Endothelial cell of umbilical vein (primary cell): ENCODE measurements around the gene PHLDB2. TPM values are rescaled to one million over a fixed set of nuclear protein-coding genes. Genes with fewer than 3 reads are reported as not detected.

Experiments
- BruUV-seq: library from RNA; stranded (reverse); fragments of 400-500 nt; replicated peaks from 2 replicates; lab custom pipeline; 2021; lab: Mats Ljungman, UMichigan
- CTCF ChIA-PET: fragments of 300-600, 350-600 bp; sonication (Branson Sonifier 250); formaldehyde crosslinking; loops from one replicate; lab custom pipeline; 2021; ENCODE audit warnings: antibody characterized with exemption, inconsistent platforms; lab: Charles Lee
- POLR2A ChIA-PET: fragments of 300-600, 350-600 bp; sonication (Branson Sonifier 250); formaldehyde crosslinking; loops from one replicate; lab custom pipeline; 2021; ENCODE audit warnings: antibody characterized with exemption, inconsistent platforms; lab: Charles Lee
- DNase-seq: peaks from one replicate; pipeline ENCODE4 v3.0.0-alpha.2; 2011; ENCODE audit warnings: low read depth, low spot score
- FAIRE-seq: peaks from 2 replicates; lab custom pipeline; 2011; peaks lifted over from hg19 to GRCh38; lab: Jason Lieb, UNC
- H2AFZ ChIP-seq: 2 replicates; pipeline ENCODE4 v1.6.0; 2012; ENCODE audit warnings: low read depth, low read length, control low read depth, inconsistent platforms
- H3K27ac ChIP-seq: 2 replicates; pipeline ENCODE4 v1.5.1; 2011; ENCODE audit warnings: low read depth, mild to moderate bottlenecking, control low read depth, low read length, moderate library complexity; ENCODE audit not compliant: insufficient read depth
- H3K27me3 ChIP-seq, 2 experiments: 2 replicates each; pipeline versions ENCODE4 v1.6.0 to v1.6.1; 2011; ENCODE audit warnings: low read length in 2 of 2, mixed read lengths in 1 of 2; ENCODE audit not compliant: control insufficient read depth in 2 of 2, insufficient read depth in 2 of 2
- H3K36me3 ChIP-seq, 2 experiments: 2 replicates in 1 of 2; 3 replicates in 1 of 2; pipeline ENCODE4 v1.5.1; 2011; ENCODE audit warnings: low read length in 2 of 2, mild to moderate bottlenecking in 1 of 2, moderate library complexity in 1 of 2; ENCODE audit not compliant: control insufficient read depth in 2 of 2, insufficient read depth in 2 of 2; ENCODE audit errors: extremely low read depth in 1 of 2
- H3K4me1 ChIP-seq: 3 replicates; pipeline ENCODE4 v1.5.1; 2011; ENCODE audit warnings: mild to moderate bottlenecking, low read length; ENCODE audit not compliant: control insufficient read depth, insufficient read depth; ENCODE audit errors: extremely low read depth
- H3K4me2 ChIP-seq: 2 replicates; pipeline ENCODE4 v1.6.1; 2011; ENCODE audit warnings: low read length, control low read depth, mixed read lengths; ENCODE audit not compliant: insufficient read depth
- H3K4me3 ChIP-seq, 3 experiments: fragments of 200-600 bp in 1 of 3; sonication (generic), shearing (Covaris generic) in 1 of 3; replicated peaks in 1 of 3; 2 replicates each; pipeline ENCODE4 v1.5.1; 2011 to 2016; ENCODE audit warnings: control low read depth in 3 of 3, low read length in 3 of 3, mild to moderate bottlenecking in 2 of 3, inconsistent platforms in 1 of 3, low read depth in 1 of 3, moderate library complexity in 1 of 3; ENCODE audit not compliant: insufficient read depth in 1 of 3
- H3K79me2 ChIP-seq: 2 replicates; pipeline ENCODE4 v1.6.0; 2012; ENCODE audit warnings: low read length, inconsistent platforms; ENCODE audit not compliant: control insufficient read depth, insufficient read depth
- H3K9ac ChIP-seq: replicated peaks from 2 replicates; pipeline ENCODE3; 2011; ENCODE audit warnings: low read length, control low read depth; ENCODE audit not compliant: insufficient read depth; ENCODE audit errors: extremely low read depth
- H3K9me1 ChIP-seq: replicated peaks from 3 replicates; pipeline ENCODE4 v1.6.0; 2011; ENCODE audit warnings: mild to moderate bottlenecking, low read length; ENCODE audit not compliant: control insufficient read depth, insufficient read depth; ENCODE audit errors: extremely low read depth
- H3K9me3 ChIP-seq: replicated peaks from 2 replicates; pipeline ENCODE4 v1.5.1; 2012; ENCODE audit warnings: low read length, inconsistent platforms; ENCODE audit not compliant: control insufficient read depth, insufficient read depth
- H4K20me1 ChIP-seq: replicated peaks from 2 replicates; pipeline ENCODE3; 2011; ENCODE audit warnings: mild to moderate bottlenecking, low read length; ENCODE audit not compliant: control insufficient read depth, insufficient read depth; ENCODE audit errors: extremely low read depth
- CTCF ChIP-seq, 2 donors: IDR thresholded peaks; 1 replicate in 1 of 2; 2 replicates in 1 of 2; pipeline ENCODE4 v1.5.1; 2011; ENCODE audit warnings: low read length in 2 of 2, mild to moderate bottlenecking in 2 of 2, moderate library complexity in 2 of 2, control low read depth in 1 of 2, inconsistent platforms in 1 of 2, low read depth in 1 of 2; ENCODE audit not compliant: insufficient read depth in 1 of 2; ENCODE audit errors: extremely low read depth in 1 of 2
- EZH2 ChIP-seq: IDR thresholded peaks from 2 replicates; pipeline ENCODE4 v1.6.1; 2012; ENCODE audit warnings: borderline replicate concordance, low read depth, mild to moderate bottlenecking, moderate library complexity, low read length, inconsistent platforms; ENCODE audit not compliant: severe bottlenecking
- FOS ChIP-seq: IDR thresholded peaks from 2 replicates; pipeline ENCODE4 v1.6.1; 2011; ENCODE audit warnings: mild to moderate bottlenecking, low read length, moderate library complexity, borderline replicate concordance; ENCODE audit not compliant: insufficient read depth
- GATA2 ChIP-seq: IDR thresholded peaks from 2 replicates; pipeline ENCODE4 v1.7.0; 2011; ENCODE audit warnings: low read depth, mild to moderate bottlenecking, moderate library complexity, mixed read lengths, low read length; ENCODE audit not compliant: insufficient read length, insufficient read depth
- JUN ChIP-seq: IDR thresholded peaks from 2 replicates; pipeline ENCODE4 v1.6.1; 2011; ENCODE audit warnings: borderline replicate concordance, low read depth; ENCODE audit not compliant: insufficient read length, insufficient read depth
- MAX ChIP-seq: IDR thresholded peaks from 2 replicates; pipeline ENCODE4 v1.6.1; 2011; ENCODE audit not compliant: insufficient read depth, insufficient read length
- MYC ChIP-seq: IDR thresholded peaks from one replicate; pipeline ENCODE4 v1.6.1; 2011; ENCODE audit warnings: mild to moderate bottlenecking, low read depth, low read length
- POLR2A ChIP-seq: IDR thresholded peaks from 2 replicates; pipeline ENCODE4 v1.6.1; 2012; ENCODE audit warnings: low read depth, mild to moderate bottlenecking, control low read depth, low read length
- POLR2AphosphoS5 ChIP-seq: IDR thresholded peaks from 2 replicates; pipeline ENCODE4 v1.6.1; 2012; ENCODE audit warnings: low read depth, mild to moderate bottlenecking, control low read depth, low read length, moderate library complexity; ENCODE audit not compliant: insufficient read depth
- dilution Hi-C: fragments of 300-500 bp; cut with MboI; formaldehyde crosslinking; loops from one replicate; pipeline ENCODE4 v1.15.0; 2019; ENCODE audit warnings: low sequenced_read_pairs; ENCODE audit not compliant: extremely low pct_ligation_motif_present
- intact Hi-C: fragments of 100-400 bp; cut with micrococcal nuclease; formaldehyde crosslinking; loops from one replicate; pipeline ENCODE4 v1.10.0; 2022
- polyA plus RNA-seq, 4 experiments: library from polyadenylated mRNA; depleted of rRNA in 3 of 4; stranded (reverse) in 3 of 4; unstranded in 1 of 4; fragments of >200 nt; gene quantifications; 2 replicates each; pipeline versions ENCODE4 v1.2.1 to v1.2.3, GENCODE V29; 2011 to 2012; ENCODE audit warnings: missing spikeins in 1 of 4
- total RNA-seq: library from RNA; stranded (reverse); gene quantifications from 2 replicates; pipeline ENCODE4 v1.2.3, GENCODE V29; 2021

Gene PHLDB2
- total and polyA plus RNA-seq, 2 donors (not counting 3 experiments of a cell fraction or from before 2014, with no cell fraction given), result 22.4 to 104 TPM

- Histone ChIP-seq H3K79me2 (no peaks in the 10 kb centered on the region), H3K4me3 (no peak overlapping the region), H3K9me1 (no peaks in the 10 kb centered on the region), H3K4me1 (peaks cover 6% of the 10 kb centered on the region), H3K27ac (no peak overlapping the region), H3K36me3 (no peaks in the 10 kb centered on the region), H3K9ac (no peak overlapping the region), H2AFZ (no peak overlapping the region), H3K27me3 (no peaks in the 10 kb centered on the region), H3K9me3 (no peaks in the 10 kb centered on the region), H4K20me1 (no peaks in the 10 kb centered on the region), H3K4me2 (no peak overlapping the region)
- dilution Hi-C loops (no loop called here), intact Hi-C loops (no loop called here)
- TF ChIP-seq EZH2 (no peak), POLR2AphosphoS5 (no peak), POLR2A (no peak)
- POLR2A ChIA-PET, result no interaction called here
- DNase-seq (no peak), FAIRE-seq (no peak)
- BruUV-seq, result no TSS peak
- CTCF ChIA-PET, result interaction anchor here (1.1 to 1.8 kb wide), 3 partner anchors 9 to 46 kb away, joined by 3 to 8 read pairs (median 4); partner anchors contain the start of gene PHLDB2
Observed at GRCh38 chr3:111813441-111813840, 45.6 kb upstream of the PHLDB2 start.

- FAIRE-seq, result no peak
- intact Hi-C loops (no loop called here), dilution Hi-C loops (no loop called here)
- TF ChIP-seq FOS (no peak), MYC (no peak), MAX (no peak), CTCF (IDR thresholded peaks at IDR 0.05; ENCODE audit: extremely low read depth in 1 of 2, insufficient read depth in 1 of 2, low read depth in 1 of 2, low read length in 2 of 2) (no peak), POLR2A (no peak), GATA2 (no peak), EZH2 (no peak), JUN (no peak), POLR2AphosphoS5 (no peak)
- H3K36me3 ChIP-seq, result no peaks in the 10 kb centered on the region
- H3K4me1 ChIP-seq, result peaks cover 6% of the 10 kb centered on the region
- H2AFZ ChIP-seq, result no peak overlapping the region
- no peak overlapping the region for H3K9ac ChIP-seq
- no peaks in the 10 kb centered on the region for H4K20me1 ChIP-seq
- H3K4me3 ChIP-seq, result no peak overlapping the region
- no peaks in the 10 kb centered on the region for H3K79me2 ChIP-seq
- DNase-seq, result no peak
- no peaks in the 10 kb centered on the region for H3K9me1 ChIP-seq
- no peaks in the 10 kb centered on the region for H3K27me3 ChIP-seq
- H3K27ac ChIP-seq, result no peak overlapping the region
- CTCF ChIA-PET, result no interaction called here
- POLR2A ChIA-PET, result no interaction called here
- no peak overlapping the region for H3K4me2 ChIP-seq
- no TSS peak for BruUV-seq
- H3K9me3 ChIP-seq, result no peaks in the 10 kb centered on the region
Observed at GRCh38 chr3:111813979-111814378, 45.1 kb upstream of the PHLDB2 start.
